Mesendoderm (in vitro differentiated cells): ENCODE results near the gene IRS2.

Source experiments
- DNase-seq: peaks from one replicate; pipeline ENCODE4 v3.0.0; 2013
- H2AK5ac ChIP-seq: 2 replicates; pipeline ENCODE4 v1.6.1; 2013; ENCODE audit warnings: low read length, inconsistent platforms
- H2BK120ac ChIP-seq: 2 replicates; pipeline ENCODE4 v1.6.1; 2013; ENCODE audit warnings: low read depth, mild to moderate bottlenecking, low read length, moderate library complexity, mixed read lengths
- H2BK15ac ChIP-seq: replicated peaks from 2 replicates; pipeline ENCODE4 v1.6.1; 2013; ENCODE audit warnings: low read depth, mild to moderate bottlenecking, moderate library complexity
- H2BK5ac ChIP-seq: 2 replicates; pipeline ENCODE4 v1.6.1; 2013; ENCODE audit warnings: low read length, inconsistent platforms
- H3K18ac ChIP-seq: 2 replicates; pipeline ENCODE4 v1.6.1; 2013; ENCODE audit warnings: mild to moderate bottlenecking, low read length, mixed read lengths
- H3K23ac ChIP-seq: one replicate; pipeline ENCODE4 v1.6.1; 2013; ENCODE audit warnings: low read length
- H3K27ac ChIP-seq: 2 replicates; pipeline ENCODE4 v1.5.1; 2013; ENCODE audit warnings: low read depth, mild to moderate bottlenecking, inconsistent platforms, low read length, moderate library complexity
- H3K27me3 ChIP-seq: 2 replicates; pipeline ENCODE4 v1.6.1; 2013; ENCODE audit warnings: low read length, control low read depth, mild to moderate bottlenecking, inconsistent platforms; ENCODE audit not compliant: insufficient read depth, poor library complexity
- H3K36me3 ChIP-seq: 2 replicates; pipeline ENCODE4 v1.6.1; 2013; ENCODE audit warnings: low read length, inconsistent platforms; ENCODE audit not compliant: control insufficient read depth, insufficient read depth
- H3K4ac ChIP-seq: one replicate; pipeline ENCODE4 v1.6.1; 2013; ENCODE audit warnings: low read depth, mild to moderate bottlenecking, low read length, moderate library complexity
- H3K4me1 ChIP-seq: 2 replicates; pipeline ENCODE4 v1.6.1; 2013; ENCODE audit warnings: low read depth, low read length, inconsistent platforms; ENCODE audit not compliant: control insufficient read depth
- H3K4me2 ChIP-seq: 2 replicates; pipeline ENCODE4 v1.6.1; 2013; ENCODE audit warnings: low read length
- H3K4me3 ChIP-seq: 2 replicates; pipeline ENCODE4 v1.5.1; 2013; ENCODE audit warnings: mild to moderate bottlenecking, low read length
- H3K56ac ChIP-seq: one replicate; pipeline ENCODE4 v1.6.1; 2013; ENCODE audit warnings: low read length
- H3K79me1 ChIP-seq: 2 replicates; pipeline ENCODE4 v1.6.1; 2013; ENCODE audit warnings: low read length, inconsistent platforms
- H3K79me2 ChIP-seq: 2 replicates; pipeline ENCODE4 v1.6.1; 2013; ENCODE audit warnings: mild to moderate bottlenecking, low read length; ENCODE audit not compliant: control insufficient read depth, insufficient read depth
- H3K9ac ChIP-seq: 2 replicates; pipeline ENCODE4 v1.6.1; 2013; ENCODE audit warnings: low read length, inconsistent platforms
- H4K5ac ChIP-seq: one replicate; pipeline ENCODE4 v1.6.1; 2013; ENCODE audit warnings: low read length
- H4K8ac ChIP-seq: one replicate; pipeline ENCODE4 v1.6.1; 2013; ENCODE audit warnings: low read depth, mild to moderate bottlenecking, control low read depth, low read length, moderate library complexity
- WGBS: extraction: QIAGEN DNeasy Blood & Tissue Kit; methylation state at CpG from one replicate; pipeline ENCODE4 v1.1.7; 2013; ENCODE audit warnings: low lambda C conversion rate, missing lambda C conversion rate; ENCODE audit not compliant: insufficient coverage; ENCODE audit errors: extremely low coverage; 5-methylcytosine and 5-hydroxymethylcytosine counted together

Gene IRS2

GRCh38 chr13:109785141-109785891, 1.1 kb downstream of the IRS2 start:
- H4K5ac ChIP-seq, result no peak overlapping the region
- H2BK5ac ChIP-seq, result no peak overlapping the region
- H3K79me1 ChIP-seq, result peaks cover 4% of the 10 kb centered on the region
- H3K4me3 ChIP-seq, result peak overlapping the region; percentile 36
- H3K18ac ChIP-seq, result peak overlapping the region; percentile 31
- H3K36me3 ChIP-seq, result peaks cover 1% of the 10 kb centered on the region
- peaks cover 5% of the 10 kb centered on the region for H3K4me1 ChIP-seq
- H4K8ac ChIP-seq, result no peak overlapping the region
- DNase-seq, result peak; percentile 68
- no peak overlapping the region for H3K27ac ChIP-seq
- H3K79me2 ChIP-seq, result peaks cover 11% of the 10 kb centered on the region
- peak overlapping the region; percentile 94 for H3K23ac ChIP-seq
- no peaks in the 10 kb centered on the region for H3K27me3 ChIP-seq
- peak overlapping the region; percentile 72 for H3K9ac ChIP-seq
- H2AK5ac ChIP-seq, result no peak overlapping the region
- no peak overlapping the region for H3K4ac ChIP-seq
- peak overlapping the region; percentile 85 for H3K56ac ChIP-seq
- no peak overlapping the region for H2BK15ac ChIP-seq
- no CpG with 5 or more reads among the region's 98 CpGs for WGBS
- no peak overlapping the region for H2BK120ac ChIP-seq
- H3K4me2 ChIP-seq, result peak overlapping the region; percentile 72

GRCh38 chr13:109784590-109785140, 1.7 kb downstream of the IRS2 start:
- Histone ChIP-seq H2BK5ac (no peak overlapping the region), H3K4ac (no peak overlapping the region), H4K5ac (no peak overlapping the region), H4K8ac (no peak overlapping the region), H3K27ac (no peak overlapping the region), H3K36me3 (peaks cover 1% of the 10 kb centered on the region), H3K56ac (peak overlapping the region; percentile 85), H3K79me1 (peaks cover 4% of the 10 kb centered on the region), H2BK15ac (no peak overlapping the region), H3K9ac (peak overlapping the region; percentile 72), H3K27me3 (no peaks in the 10 kb centered on the region), H3K4me2 (peak overlapping the region; percentile 72), H3K4me3 (peak overlapping the region; percentile 17), H3K79me2 (peaks cover 16% of the 10 kb centered on the region), H3K23ac (no peak overlapping the region), H3K4me1 (peaks cover 5% of the 10 kb centered on the region), H3K18ac (no peak overlapping the region), H2AK5ac (no peak overlapping the region), H2BK120ac (no peak overlapping the region)
- no CpG with 5 or more reads among the region's 83 CpGs for WGBS
- peak; percentile 82 for DNase-seq

- Histone ChIP-seq H3K4me1 (peaks cover 5% of the 10 kb centered on the region), H2AK5ac (no peak overlapping the region), H3K27me3 (no peaks in the 10 kb centered on the region), H3K4me3 (no peak overlapping the region), H3K4ac (no peak overlapping the region), H3K4me2 (peak overlapping the region; percentile 32), H3K23ac (no peak overlapping the region), H3K56ac (peak overlapping the region; percentile 79), H2BK120ac (no peak overlapping the region), H4K8ac (no peak overlapping the region), H2BK5ac (no peak overlapping the region), H3K79me2 (peaks cover 22% of the 10 kb centered on the region), H4K5ac (no peak overlapping the region), H3K9ac (peak overlapping the region; percentile 64), H2BK15ac (no peak overlapping the region), H3K27ac (no peak overlapping the region), H3K18ac (no peak overlapping the region), H3K36me3 (peaks cover 1% of the 10 kb centered on the region), H3K79me1 (peaks cover 6% of the 10 kb centered on the region)
- DNase-seq, result no peak
- WGBS, result no CpG with 5 or more reads among the region's 81 CpGs
These were observed 2.4 kb downstream of the IRS2 start for GRCh38 chr13:109783815-109784589.

- Histone ChIP-seq H3K27me3 (no peaks in the 10 kb centered on the region), H2BK120ac (no peak overlapping the region), H3K4ac (no peak overlapping the region), H3K27ac (no peak overlapping the region), H3K9ac (no peak overlapping the region), H2BK5ac (no peak overlapping the region), H3K36me3 (peaks cover 1% of the 10 kb centered on the region), H3K4me1 (peaks cover 5% of the 10 kb centered on the region), H2BK15ac (no peak overlapping the region), H3K23ac (no peak overlapping the region), H3K4me3 (no peak overlapping the region), H2AK5ac (no peak overlapping the region), H3K56ac (no peak overlapping the region), H3K79me2 (peaks cover 23% of the 10 kb centered on the region), H4K8ac (no peak overlapping the region), H3K18ac (no peak overlapping the region), H3K4me2 (no peak overlapping the region), H3K79me1 (peaks cover 6% of the 10 kb centered on the region), H4K5ac (no peak overlapping the region)
- peak; percentile 55 for DNase-seq
- no CpG with 5 or more reads among the region's 29 CpGs for WGBS
These were observed 3.0 kb downstream of the IRS2 start for GRCh38 chr13:109783447-109783814.

GRCh38 chr13:109782823-109783431, 3.5 kb downstream of the IRS2 start:
- Histone ChIP-seq H3K79me2 (peaks cover 23% of the 10 kb centered on the region), H3K4me2 (no peak overlapping the region)
- WGBS, result no CpG with 5 or more reads among the region's 72 CpGs

More at GRCh38 chr13:109782823-109783431, 3.5 kb downstream of the IRS2 start:
- Histone ChIP-seq H3K23ac (no peak overlapping the region), H3K36me3 (peaks cover 1% of the 10 kb centered on the region), H3K27me3 (no peaks in the 10 kb centered on the region), H4K5ac (no peak overlapping the region), H2BK15ac (no peak overlapping the region), H3K18ac (no peak overlapping the region), H2BK5ac (no peak overlapping the region), H3K4me3 (no peak overlapping the region), H2AK5ac (no peak overlapping the region), H3K56ac (no peak overlapping the region), H2BK120ac (no peak overlapping the region), H3K79me1 (peaks cover 6% of the 10 kb centered on the region), H3K4me1 (peaks cover 5% of the 10 kb centered on the region), H3K27ac (no peak overlapping the region), H3K4ac (no peak overlapping the region), H3K9ac (no peak overlapping the region), H4K8ac (no peak overlapping the region)
- DNase-seq, result no peak
